Measurements from ENCODE around the gene SLC9A9. TPM values are rescaled to one million over a fixed set of nuclear protein-coding genes. Genes with fewer than 3 reads are reported as not detected.

The SLC9A9 gene
- total and polyA plus RNA-seq, 4 donors, result 3.3 to 15.0 (median 6.1) TPM

DNA sequence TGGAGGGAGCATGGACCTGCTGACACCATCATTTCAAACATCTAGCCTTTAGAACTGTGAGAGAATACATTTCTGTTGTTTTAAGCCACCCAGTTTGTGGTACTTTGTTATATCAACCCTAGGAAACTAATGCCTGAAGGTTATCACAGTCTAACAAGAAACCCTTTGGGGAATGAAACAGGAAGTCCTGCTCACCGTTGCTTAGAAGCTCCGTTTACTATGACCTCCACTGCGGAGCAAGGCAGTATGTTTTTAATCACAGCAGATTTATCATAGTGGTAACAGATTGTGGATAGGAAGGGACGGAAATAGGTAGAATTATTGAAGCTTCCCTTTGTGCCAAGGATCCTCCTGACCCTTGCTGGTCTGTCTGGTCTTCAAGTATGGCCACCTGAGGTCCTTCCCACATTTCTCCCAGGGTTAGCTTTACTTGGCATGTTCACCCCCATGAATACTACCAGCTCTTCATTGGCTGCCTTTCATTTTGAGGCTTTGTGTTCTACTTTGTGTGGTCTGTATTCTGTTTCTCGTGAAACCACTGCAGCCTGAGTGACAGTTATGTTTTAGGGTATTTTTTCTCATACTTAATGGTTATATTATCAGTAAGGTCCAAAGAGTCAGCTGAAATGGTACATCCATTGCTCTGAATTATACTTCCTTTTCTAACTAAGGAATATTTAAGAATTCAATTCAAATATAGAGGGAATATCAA, 527.1 kb downstream of the SLC9A9 start:
- Histone ChIP-seq H3K4me1 (ENCODE audit: control insufficient read depth in 4 of 4, insufficient read depth in 4 of 4, low read length in 3 of 4) (no peaks in the 10 kb centered on the region), H3K27ac (ENCODE audit: low read depth in 1 of 2, low read length in 2 of 2) (no peak overlapping the region), H3K27me3 (ENCODE audit: control insufficient read depth in 4 of 4, insufficient read depth in 4 of 4, low read length in 3 of 4) (no peaks in the 10 kb centered on the region), H3K4me3 (ENCODE audit: low read depth in 1 of 3, low read length in 3 of 3) (no peak overlapping the region), H3K36me3 (ENCODE audit: control insufficient read depth in 4 of 4, insufficient read depth in 3 of 4, low read depth in 1 of 4, low read length in 3 of 4) (no peaks in the 10 kb centered on the region), H3K9ac (ENCODE audit: low read depth in 1 of 2, low read length in 2 of 2) (no peak overlapping the region), H3K9me3 (ENCODE audit: control insufficient read depth in 4 of 4, low read length in 3 of 4) (no peaks in the 10 kb centered on the region)
- no peak for DNase-seq (ENCODE audit: low spot score)
- TF ChIP-seq, protein P1, sequence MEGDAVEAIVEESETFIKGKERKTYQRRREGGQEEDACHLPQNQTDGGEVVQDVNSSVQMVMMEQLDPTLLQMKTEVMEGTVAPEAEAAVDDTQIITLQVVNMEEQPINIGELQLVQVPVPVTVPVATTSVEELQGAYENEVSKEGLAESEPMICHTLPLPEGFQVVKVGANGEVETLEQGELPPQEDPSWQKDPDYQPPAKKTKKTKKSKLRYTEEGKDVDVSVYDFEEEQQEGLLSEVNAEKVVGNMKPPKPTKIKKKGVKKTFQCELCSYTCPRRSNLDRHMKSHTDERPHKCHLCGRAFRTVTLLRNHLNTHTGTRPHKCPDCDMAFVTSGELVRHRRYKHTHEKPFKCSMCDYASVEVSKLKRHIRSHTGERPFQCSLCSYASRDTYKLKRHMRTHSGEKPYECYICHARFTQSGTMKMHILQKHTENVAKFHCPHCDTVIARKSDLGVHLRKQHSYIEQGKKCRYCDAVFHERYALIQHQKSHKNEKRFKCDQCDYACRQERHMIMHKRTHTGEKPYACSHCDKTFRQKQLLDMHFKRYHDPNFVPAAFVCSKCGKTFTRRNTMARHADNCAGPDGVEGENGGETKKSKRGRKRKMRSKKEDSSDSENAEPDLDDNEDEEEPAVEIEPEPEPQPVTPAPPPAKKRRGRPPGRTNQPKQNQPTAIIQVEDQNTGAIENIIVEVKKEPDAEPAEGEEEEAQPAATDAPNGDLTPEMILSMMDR (IDR thresholded peaks at IDR 0.05; ENCODE audit: low read depth, low read length, missing input control), result no peak
- TF ChIP-seq YY1 (IDR thresholded peaks at IDR 0.05) (no peak), FOXA1 (IDR thresholded peaks at IDR 0.05) (no peak), SP1 (IDR thresholded peaks at IDR 0.05) (no peak), NR2F2 (IDR thresholded peaks at IDR 0.05) (no peak), JUND (IDR thresholded peaks at IDR 0.05) (no peak), HNF4G (IDR thresholded peaks at IDR 0.05) (no peak), RAD21 (IDR thresholded peaks at IDR 0.05) (no peak)
- TF ChIP-seq, protein P2, sequence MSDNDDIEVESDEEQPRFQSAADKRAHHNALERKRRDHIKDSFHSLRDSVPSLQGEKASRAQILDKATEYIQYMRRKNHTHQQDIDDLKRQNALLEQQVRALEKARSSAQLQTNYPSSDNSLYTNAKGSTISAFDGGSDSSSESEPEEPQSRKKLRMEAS (IDR thresholded peaks at IDR 0.05), result no peak
- TF ChIP-seq, protein P3, sequence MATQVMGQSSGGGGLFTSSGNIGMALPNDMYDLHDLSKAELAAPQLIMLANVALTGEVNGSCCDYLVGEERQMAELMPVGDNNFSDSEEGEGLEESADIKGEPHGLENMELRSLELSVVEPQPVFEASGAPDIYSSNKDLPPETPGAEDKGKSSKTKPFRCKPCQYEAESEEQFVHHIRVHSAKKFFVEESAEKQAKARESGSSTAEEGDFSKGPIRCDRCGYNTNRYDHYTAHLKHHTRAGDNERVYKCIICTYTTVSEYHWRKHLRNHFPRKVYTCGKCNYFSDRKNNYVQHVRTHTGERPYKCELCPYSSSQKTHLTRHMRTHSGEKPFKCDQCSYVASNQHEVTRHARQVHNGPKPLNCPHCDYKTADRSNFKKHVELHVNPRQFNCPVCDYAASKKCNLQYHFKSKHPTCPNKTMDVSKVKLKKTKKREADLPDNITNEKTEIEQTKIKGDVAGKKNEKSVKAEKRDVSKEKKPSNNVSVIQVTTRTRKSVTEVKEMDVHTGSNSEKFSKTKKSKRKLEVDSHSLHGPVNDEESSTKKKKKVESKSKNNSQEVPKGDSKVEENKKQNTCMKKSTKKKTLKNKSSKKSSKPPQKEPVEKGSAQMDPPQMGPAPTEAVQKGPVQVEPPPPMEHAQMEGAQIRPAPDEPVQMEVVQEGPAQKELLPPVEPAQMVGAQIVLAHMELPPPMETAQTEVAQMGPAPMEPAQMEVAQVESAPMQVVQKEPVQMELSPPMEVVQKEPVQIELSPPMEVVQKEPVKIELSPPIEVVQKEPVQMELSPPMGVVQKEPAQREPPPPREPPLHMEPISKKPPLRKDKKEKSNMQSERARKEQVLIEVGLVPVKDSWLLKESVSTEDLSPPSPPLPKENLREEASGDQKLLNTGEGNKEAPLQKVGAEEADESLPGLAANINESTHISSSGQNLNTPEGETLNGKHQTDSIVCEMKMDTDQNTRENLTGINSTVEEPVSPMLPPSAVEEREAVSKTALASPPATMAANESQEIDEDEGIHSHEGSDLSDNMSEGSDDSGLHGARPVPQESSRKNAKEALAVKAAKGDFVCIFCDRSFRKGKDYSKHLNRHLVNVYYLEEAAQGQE (IDR thresholded peaks at IDR 0.05), result no peak
- WGBS, result 81% methylated on average over 5 of the region's 5 CpGs

DNA sequence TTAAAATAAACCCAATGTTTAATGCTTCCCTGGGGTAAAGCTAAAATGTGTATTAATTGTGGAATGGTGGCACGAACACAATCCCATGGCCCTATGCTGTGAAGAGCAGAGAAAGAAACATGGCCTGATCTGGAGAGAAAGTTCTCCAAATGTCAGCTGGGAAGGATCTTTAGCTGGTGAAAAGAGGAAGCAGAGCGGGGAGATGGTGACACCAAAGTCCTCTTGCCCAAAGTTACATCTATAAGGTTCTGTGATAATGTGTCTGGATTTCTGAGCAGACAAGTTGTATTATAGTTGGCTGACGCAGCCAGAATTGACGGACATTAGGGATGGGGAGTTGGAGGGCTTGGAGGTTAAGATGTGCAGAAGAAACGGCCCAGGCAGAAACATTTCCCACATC, 532.5 kb downstream of the SLC9A9 start:
- H3K27me3 ChIP-seq (ENCODE audit: control insufficient read depth in 4 of 4, insufficient read depth in 4 of 4, low read length in 3 of 4), result no peaks in the 10 kb centered on the region
- no peak for TF ChIP-seq FOXA1 (IDR thresholded peaks at IDR 0.05)
- no peak for TF ChIP-seq RXRA (IDR thresholded peaks at IDR 0.05)
- no peak for TF ChIP-seq NR2F2 (IDR thresholded peaks at IDR 0.05)
- TF ChIP-seq YY1 (IDR thresholded peaks at IDR 0.05), result no peak
- TF ChIP-seq, protein P4, sequence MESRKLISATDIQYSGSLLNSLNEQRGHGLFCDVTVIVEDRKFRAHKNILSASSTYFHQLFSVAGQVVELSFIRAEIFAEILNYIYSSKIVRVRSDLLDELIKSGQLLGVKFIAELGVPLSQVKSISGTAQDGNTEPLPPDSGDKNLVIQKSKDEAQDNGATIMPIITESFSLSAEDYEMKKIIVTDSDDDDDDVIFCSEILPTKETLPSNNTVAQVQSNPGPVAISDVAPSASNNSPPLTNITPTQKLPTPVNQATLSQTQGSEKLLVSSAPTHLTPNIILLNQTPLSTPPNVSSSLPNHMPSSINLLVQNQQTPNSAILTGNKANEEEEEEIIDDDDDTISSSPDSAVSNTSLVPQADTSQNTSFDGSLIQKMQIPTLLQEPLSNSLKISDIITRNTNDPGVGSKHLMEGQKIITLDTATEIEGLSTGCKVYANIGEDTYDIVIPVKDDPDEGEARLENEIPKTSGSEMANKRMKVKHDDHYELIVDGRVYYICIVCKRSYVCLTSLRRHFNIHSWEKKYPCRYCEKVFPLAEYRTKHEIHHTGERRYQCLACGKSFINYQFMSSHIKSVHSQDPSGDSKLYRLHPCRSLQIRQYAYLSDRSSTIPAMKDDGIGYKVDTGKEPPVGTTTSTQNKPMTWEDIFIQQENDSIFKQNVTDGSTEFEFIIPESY (IDR thresholded peaks at IDR 0.05), result no peak
- TF ChIP-seq FOXA2 (IDR thresholded peaks at IDR 0.05), result no peak
- no peak for TF ChIP-seq TAF1 (conservative IDR thresholded peaks at IDR 0.05)
- H3K4me1 ChIP-seq (ENCODE audit: control insufficient read depth in 4 of 4, insufficient read depth in 4 of 4, low read length in 3 of 4), result no peaks in the 10 kb centered on the region
- H3K36me3 ChIP-seq (ENCODE audit: control insufficient read depth in 4 of 4, insufficient read depth in 3 of 4, low read depth in 1 of 4, low read length in 3 of 4), result no peaks in the 10 kb centered on the region
- 86% methylated on average over 5 of the region's 5 CpGs for WGBS
- no peak overlapping the region for H3K4me3 ChIP-seq (ENCODE audit: low read depth in 1 of 3, low read length in 3 of 3)
- no peak overlapping the region for H3K9ac ChIP-seq (ENCODE audit: low read depth in 1 of 2, low read length in 2 of 2)
- no peak overlapping the region for H3K27ac ChIP-seq (ENCODE audit: low read depth in 1 of 2, low read length in 2 of 2)
- H3K9me3 ChIP-seq (ENCODE audit: control insufficient read depth in 4 of 4, low read length in 3 of 4), result no peaks in the 10 kb centered on the region
- DNase-seq (ENCODE audit: low spot score), result no peak
